Choroid plexus epithelial cell (primary cell): ENCODE data around the gene PEX1.

Experiments used
- DNase-seq: peaks from one replicate; pipeline ENCODE4 v3.0.0-alpha.2; 2010; ENCODE audit warnings: low read depth
- H3K4me3 ChIP-seq: 2 replicates; pipeline ENCODE4 v1.5.1; 2011; ENCODE audit warnings: low read depth, mild to moderate bottlenecking, control low read depth, low read length, moderate library complexity
- TF ChIP-seq, protein P1 (sequence below): conservative IDR thresholded peaks from 2 replicates; pipeline ENCODE4 v1.5.1; 2011; ENCODE audit warnings: low read depth, mild to moderate bottlenecking, control low read depth, inconsistent platforms, low read length, moderate library complexity

Gene PEX1

DNA sequence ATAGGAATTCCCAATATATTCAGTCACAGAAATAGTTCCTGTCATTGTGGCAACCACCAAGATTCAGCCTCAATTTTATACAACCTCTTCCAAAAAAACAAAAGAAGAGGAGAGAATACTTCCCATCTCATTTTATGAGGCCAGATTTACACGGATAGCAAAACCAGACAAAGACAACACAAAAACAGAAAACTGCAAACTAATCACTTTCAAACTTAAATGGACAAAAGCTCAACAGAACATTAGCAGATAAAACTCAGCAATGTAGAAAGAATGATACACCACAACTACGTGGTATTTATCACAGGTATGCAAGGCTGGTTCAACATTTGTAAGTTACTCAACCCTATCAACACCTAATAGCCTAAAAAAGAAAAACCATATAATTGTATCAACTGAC, 22.0 kb downstream of the PEX1 start:
- DNase-seq, result no peak
- TF ChIP-seq, protein P1, sequence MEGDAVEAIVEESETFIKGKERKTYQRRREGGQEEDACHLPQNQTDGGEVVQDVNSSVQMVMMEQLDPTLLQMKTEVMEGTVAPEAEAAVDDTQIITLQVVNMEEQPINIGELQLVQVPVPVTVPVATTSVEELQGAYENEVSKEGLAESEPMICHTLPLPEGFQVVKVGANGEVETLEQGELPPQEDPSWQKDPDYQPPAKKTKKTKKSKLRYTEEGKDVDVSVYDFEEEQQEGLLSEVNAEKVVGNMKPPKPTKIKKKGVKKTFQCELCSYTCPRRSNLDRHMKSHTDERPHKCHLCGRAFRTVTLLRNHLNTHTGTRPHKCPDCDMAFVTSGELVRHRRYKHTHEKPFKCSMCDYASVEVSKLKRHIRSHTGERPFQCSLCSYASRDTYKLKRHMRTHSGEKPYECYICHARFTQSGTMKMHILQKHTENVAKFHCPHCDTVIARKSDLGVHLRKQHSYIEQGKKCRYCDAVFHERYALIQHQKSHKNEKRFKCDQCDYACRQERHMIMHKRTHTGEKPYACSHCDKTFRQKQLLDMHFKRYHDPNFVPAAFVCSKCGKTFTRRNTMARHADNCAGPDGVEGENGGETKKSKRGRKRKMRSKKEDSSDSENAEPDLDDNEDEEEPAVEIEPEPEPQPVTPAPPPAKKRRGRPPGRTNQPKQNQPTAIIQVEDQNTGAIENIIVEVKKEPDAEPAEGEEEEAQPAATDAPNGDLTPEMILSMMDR, result no peak
- no peak overlapping the region for H3K4me3 ChIP-seq

DNA sequence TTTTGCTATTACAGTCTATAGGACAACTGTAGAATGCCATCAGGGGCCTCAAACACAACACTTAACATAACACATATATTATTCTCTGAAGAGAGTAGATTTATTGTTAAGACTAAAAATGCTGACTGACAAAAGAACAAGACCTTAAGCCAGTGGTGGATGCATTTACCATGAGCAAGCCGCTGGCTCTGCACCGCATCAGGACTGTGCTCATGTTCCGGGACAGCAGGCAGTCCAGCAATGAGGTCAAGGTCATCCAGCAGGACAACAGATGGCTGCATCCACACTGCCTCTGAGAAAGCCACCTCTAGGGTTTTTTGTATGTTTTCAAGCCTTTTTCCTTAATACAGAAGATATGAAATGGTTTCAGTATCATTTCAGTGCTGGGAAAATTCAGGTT, 23.8 kb downstream of the PEX1 start:
- TF ChIP-seq, protein P1, result no peak
- H3K4me3 ChIP-seq, result no peak overlapping the region
- peak; percentile 56 for DNase-seq

GRCh38 chr7:92503767-92504166, 24.6 kb downstream of the PEX1 start:
- TF ChIP-seq, protein P1, result no peak
- H3K4me3 ChIP-seq, result no peak overlapping the region
- DNase-seq, result no peak

- no peak overlapping the region for H3K4me3 ChIP-seq
- TF ChIP-seq, protein P1, result no peak
- DNase-seq, result no peak
Measured at GRCh38 chr7:92498557-92498956, 29.8 kb downstream of the PEX1 start.

GRCh38 chr7:92496876-92497275, 31.4 kb downstream of the PEX1 start:
- peak; percentile 41 for DNase-seq
- H3K4me3 ChIP-seq, result no peak overlapping the region
- TF ChIP-seq, protein P1, result no peak

DNA sequence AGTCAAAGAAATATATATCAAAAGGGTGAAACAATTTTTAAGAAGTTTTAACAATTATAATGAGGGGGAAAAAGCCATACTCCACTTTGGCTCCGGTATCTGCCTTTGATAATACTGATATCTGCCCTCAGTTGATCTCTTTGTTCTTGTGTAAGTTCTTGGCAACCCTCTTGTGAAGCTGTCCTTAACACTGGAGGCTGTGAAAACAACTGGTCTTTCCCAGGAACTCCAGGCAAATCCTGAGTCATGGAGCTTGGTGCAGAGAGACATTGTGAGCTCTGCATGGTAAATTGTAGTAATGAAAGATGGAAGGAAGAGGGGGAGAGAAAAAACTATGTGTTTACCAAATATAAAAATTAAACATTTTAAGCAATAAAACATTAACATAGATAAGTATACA, 38.7 kb downstream of the PEX1 start:
- H3K4me3 ChIP-seq, result no peak overlapping the region
- TF ChIP-seq, protein P1, result no peak
- DNase-seq, result peak; percentile 3

DNA sequence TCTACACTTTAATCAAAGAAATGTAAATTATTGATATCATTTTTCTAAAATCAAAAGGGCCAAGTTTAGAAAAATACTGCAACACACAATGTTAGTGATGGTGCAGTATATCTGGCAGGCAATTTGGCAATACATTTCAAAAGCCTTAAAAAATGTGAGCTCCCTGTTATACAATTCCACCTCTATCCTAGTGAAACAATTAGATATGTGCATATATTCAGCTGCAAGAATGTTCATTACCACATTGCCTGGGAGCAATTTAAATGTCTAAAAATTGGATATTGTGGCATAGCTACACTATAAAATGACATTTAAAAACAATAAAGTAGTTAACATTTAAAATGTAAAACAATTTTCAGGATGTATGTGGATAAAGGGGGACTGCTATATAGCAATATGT, 40.5 kb downstream of the PEX1 start:
- DNase-seq, result no peak
- no peak overlapping the region for H3K4me3 ChIP-seq
- TF ChIP-seq, protein P1, result no peak
